IMR-90 (cell line): ENCODE measurements around the gene P4HA1. TPM values are rescaled to one million over a fixed set of nuclear protein-coding genes. Genes with fewer than 3 reads are reported as not detected.
A peak's percentile ranks its signal among the peaks of the same experiment; 100 is the strongest.

Experiments used
- ATAC-seq: fragments of 200-7000 bp; cut with Tn5 transposase; 2 replicates; pipeline ENCODE4 v1.9.1; 2020; ENCODE audit warnings: low read depth, mild to moderate bottlenecking, moderate library complexity
- BruUV-seq: library from RNA; stranded (reverse); fragments of 400-500 nt; replicated peaks from 2 replicates; lab custom pipeline; 2021; lab: Mats Ljungman, UMichigan
- CTCF ChIA-PET: fragments of 300-600 bp; formaldehyde crosslinking; extraction: SDS; loops from one replicate; lab custom pipeline; 2021; ENCODE audit warnings: antibody characterized with exemption; lab: Yijun Ruan, JAX
- POLR2A ChIA-PET: fragments of 300-600 bp; sonication (Branson Sonifier 250); formaldehyde crosslinking; loops from one replicate; lab custom pipeline; 2022; ENCODE audit warnings: antibody characterized with exemption; ENCODE audit not compliant: unreplicated experiment; lab: Charles Lee
- DNase-seq: peaks from one replicate; pipeline ENCODE4 v3.0.0; 2013
- H2AFZ ChIP-seq: replicated peaks from 2 replicates; pipeline ENCODE3; 2013; ENCODE audit warnings: low read length, mild to moderate bottlenecking; ENCODE audit not compliant: poor library complexity
- H2AK5ac ChIP-seq: 2 replicates; pipeline ENCODE4 v1.6.1; 2013; ENCODE audit warnings: low read depth, low read length, inconsistent platforms
- H2AK9ac ChIP-seq: replicated peaks from 2 replicates; pipeline ENCODE3; 2013; ENCODE audit warnings: mild to moderate bottlenecking, low read depth, low read length, moderate library complexity; ENCODE audit not compliant: poor library complexity
- H2BK120ac ChIP-seq: 2 replicates; pipeline ENCODE4 v1.6.1; 2013; ENCODE audit warnings: low read depth, low read length, inconsistent platforms
- H2BK15ac ChIP-seq: 3 replicates; pipeline ENCODE4 v1.6.1; 2013; ENCODE audit warnings: low read depth, low read length, inconsistent platforms
- H2BK20ac ChIP-seq: 2 replicates; pipeline ENCODE4 v1.6.1; 2013; ENCODE audit warnings: low read depth, mild to moderate bottlenecking, inconsistent platforms, low read length, moderate library complexity
- H2BK5ac ChIP-seq: 2 replicates; pipeline ENCODE4 v1.6.1; 2013; ENCODE audit warnings: mild to moderate bottlenecking, low read depth, low read length, inconsistent platforms; ENCODE audit not compliant: poor library complexity, severe bottlenecking
- H3K14ac ChIP-seq: replicated peaks from 2 replicates; pipeline ENCODE4 v1.6.1; 2013; ENCODE audit warnings: low read depth, low read length, inconsistent platforms
- H3K18ac ChIP-seq: 2 replicates; pipeline ENCODE4 v1.6.1; 2013; ENCODE audit warnings: low read depth, low read length, control low read depth
- H3K23ac ChIP-seq: 2 replicates; pipeline ENCODE4 v1.6.1; 2013; ENCODE audit warnings: low read depth, low read length, inconsistent platforms
- H3K27ac ChIP-seq: 2 replicates; pipeline ENCODE4 v1.5.1; 2013; ENCODE audit warnings: mild to moderate bottlenecking, control low read depth, low read length; ENCODE audit not compliant: insufficient read depth
- H3K27me3 ChIP-seq: 2 replicates; pipeline ENCODE4 v1.6.1; 2013; ENCODE audit warnings: low read length; ENCODE audit not compliant: control insufficient read depth, insufficient read depth
- H3K36me3 ChIP-seq: 2 replicates; pipeline ENCODE4 v1.6.1; 2013; ENCODE audit warnings: low read length, mixed read lengths; ENCODE audit not compliant: control insufficient read depth, insufficient read depth
- H3K4ac ChIP-seq: 2 replicates; pipeline ENCODE4 v1.6.1; 2013; ENCODE audit warnings: low read depth, low read length, inconsistent platforms
- H3K4me1 ChIP-seq: 2 replicates; pipeline ENCODE4 v1.6.1; 2013; ENCODE audit warnings: low read length, mixed read lengths; ENCODE audit not compliant: control insufficient read depth, insufficient read depth
- H3K4me2 ChIP-seq: 2 replicates; pipeline ENCODE4 v1.6.1; 2013; ENCODE audit warnings: low read depth, mild to moderate bottlenecking, control low read depth, low read length, moderate library complexity
- H3K4me3 ChIP-seq: 2 replicates; pipeline ENCODE4 v1.5.1; 2013; ENCODE audit warnings: low read depth, mild to moderate bottlenecking, control low read depth, low read length, moderate library complexity; ENCODE audit not compliant: insufficient read depth
- H3K56ac ChIP-seq: 2 replicates; pipeline ENCODE4 v1.6.1; 2013; ENCODE audit warnings: low read length, inconsistent platforms; ENCODE audit not compliant: insufficient read depth; ENCODE audit errors: extremely low read depth
- H3K79me1 ChIP-seq, 2 experiments: 2 replicates each; pipeline ENCODE4 v1.6.1; 2013; ENCODE audit warnings: low read length in 2 of 2, inconsistent platforms in 1 of 2, low read depth in 1 of 2
- H3K9ac ChIP-seq: 2 replicates; pipeline ENCODE4 v1.6.1; 2013; ENCODE audit warnings: low read depth, low read length, control low read depth
- H3K9me1 ChIP-seq: 2 replicates; pipeline ENCODE4 v1.6.1; 2013; ENCODE audit warnings: low read length, inconsistent platforms; ENCODE audit not compliant: insufficient read depth
- H3K9me3 ChIP-seq: 2 replicates; pipeline ENCODE4 v1.6.1; 2013; ENCODE audit warnings: low read length; ENCODE audit not compliant: control insufficient read depth, insufficient read depth
- H4K20me1 ChIP-seq: 2 replicates; pipeline ENCODE4 v1.6.1; 2013; ENCODE audit warnings: low read length, inconsistent platforms; ENCODE audit not compliant: insufficient read depth
- H4K5ac ChIP-seq: 2 replicates; pipeline ENCODE4 v1.6.1; 2013; ENCODE audit warnings: mild to moderate bottlenecking, low read depth, low read length, control low read depth
- H4K8ac ChIP-seq, 2 experiments: 2 replicates each; pipeline ENCODE4 v1.6.1; 2013; ENCODE audit warnings: low read depth in 2 of 2, low read length in 2 of 2, control low read depth in 1 of 2, inconsistent platforms in 1 of 2
- H4K91ac ChIP-seq: 2 replicates; pipeline ENCODE4 v1.6.1; 2013; ENCODE audit warnings: low read depth, low read length, inconsistent platforms; ENCODE audit not compliant: insufficient read depth
- BHLHE40 ChIP-seq: fragments of 150-350 bp; IDR thresholded peaks from 2 replicates; pipeline ENCODE4 v1.6.1; 2016; ENCODE audit warnings: mild to moderate bottlenecking, low read depth, low read length
- CHD1 ChIP-seq: IDR thresholded peaks from 2 replicates; pipeline ENCODE4 v1.6.1; 2012; ENCODE audit warnings: low read depth, low read length, improper control_type of control experiment
- MAZ ChIP-seq: IDR thresholded peaks from 2 replicates; pipeline ENCODE4 v1.6.1; 2012; ENCODE audit warnings: low read depth, mild to moderate bottlenecking, low read length, improper control_type of control experiment, moderate library complexity, borderline replicate concordance
- MXI1 ChIP-seq: IDR thresholded peaks from 2 replicates; pipeline ENCODE4 v1.6.1; 2012; ENCODE audit warnings: low read depth, mild to moderate bottlenecking, low read length, moderate library complexity, borderline replicate concordance
- NFE2L2 ChIP-seq: fragments of 150-350 bp; IDR thresholded peaks from 2 replicates; pipeline ENCODE4 v1.6.1; 2016; ENCODE audit warnings: low read depth, mild to moderate bottlenecking, low read length
- POLR2A ChIP-seq: IDR thresholded peaks from 2 replicates; pipeline ENCODE4 v1.6.1; 2012; ENCODE audit warnings: mild to moderate bottlenecking, low read depth, low read length
- RAD21 ChIP-seq: IDR thresholded peaks from 2 replicates; pipeline ENCODE4 v1.6.1; 2012; ENCODE audit warnings: low read length, improper control_type of control experiment
- RFX5 ChIP-seq: IDR thresholded peaks from 2 replicates; pipeline ENCODE4 v1.8.0; 2012; ENCODE audit warnings: low read depth, mild to moderate bottlenecking, low read length, moderate library complexity
- SMC3 ChIP-seq: fragments of 150-350 bp; IDR thresholded peaks from 2 replicates; pipeline ENCODE4 v1.6.1; 2016; ENCODE audit warnings: low read depth, mild to moderate bottlenecking, antibody characterized with exemption, low read length, moderate library complexity
- USF2 ChIP-seq: fragments of 150-350 bp; IDR thresholded peaks from 2 replicates; pipeline ENCODE4 v1.6.1; 2017; ENCODE audit warnings: mild to moderate bottlenecking, antibody characterized with exemption, low read length, low read depth
- WGBS, 2 experiments: methylation state at CpG; one replicate each; pipeline versions ENCODE4 v1.1.5 to v1.1.7; 2013; ENCODE audit warnings: missing lambda C conversion rate in 2 of 2; ENCODE audit not compliant: insufficient read length in 1 of 2; ENCODE audit errors: extremely low coverage in 2 of 2; 5-methylcytosine and 5-hydroxymethylcytosine counted together
- dilution Hi-C: fragments of 300-500 bp; cut with HindIII; formaldehyde crosslinking; loops from one replicate; pipeline ENCODE4 v1.14.3; 2018; ENCODE audit warnings: low sequenced_read_pairs; ENCODE audit not compliant: unreplicated experiment
- in situ Hi-C: fragments of 300-500 bp; cut with MboI; formaldehyde crosslinking; loops from 3 replicates; pipeline ENCODE4 v1.14.3; 2019; ENCODE audit warnings: low sequenced_read_pairs, inconsistent platforms, mixed read lengths
- intact Hi-C: fragments of 100-400 bp; cut with micrococcal nuclease; formaldehyde crosslinking; loops from 2 replicates; pipeline ENCODE4 v1.10.0; 2022
- polyA plus RNA-seq, 3 experiments: library from polyadenylated mRNA; depleted of rRNA; stranded (reverse); fragments of >200 nt; gene quantifications; 2 replicates each; pipeline ENCODE4 v1.2.3, GENCODE V29; 2012; ENCODE audit warnings: low replicate concordance in 1 of 3
- total RNA-seq: library from RNA; depleted of rRNA; stranded (reverse); fragments of >200 nt; gene quantifications from 2 replicates; pipeline ENCODE4 v1.2.3, GENCODE V29; 2012

Gene P4HA1
- total and polyA plus RNA-seq, 2 of the 4 experiments (the other 2 are of a cell fraction) = 178 to 241 TPM

DNA sequence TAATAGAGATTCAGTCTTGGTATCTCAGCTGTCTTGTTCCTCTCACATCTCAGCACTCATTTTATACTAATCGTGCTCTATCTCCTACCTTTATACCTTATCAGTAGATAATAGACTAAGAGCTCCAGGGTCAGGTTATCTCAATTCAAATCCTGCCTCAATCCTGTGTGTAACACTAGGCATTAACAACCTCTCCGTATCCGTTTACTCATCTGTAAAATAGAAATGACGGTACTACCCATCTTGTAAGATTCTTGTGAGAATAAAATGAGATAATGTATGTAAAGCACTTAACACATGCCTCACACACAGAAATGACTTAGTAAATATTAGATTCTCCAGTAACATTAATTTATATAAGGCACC lies 622 bp upstream of the P4HA1 start:
- DNase-seq (no peak), ATAC-seq (no peak)
- H2AK9ac ChIP-seq = no peak overlapping the region
- peak overlapping the region; percentile 7; the same call in 1 of the 2 replicates for H3K18ac ChIP-seq
- in situ Hi-C loops (no loop called here), intact Hi-C loops (no loop called here), dilution Hi-C loops (no loop called here)
- peak overlapping the region; percentile 64 for H3K9ac ChIP-seq
- peaks cover 0 to 6% of the 10 kb centered on the region in 2 experiments; a peak in 1 of 4 replicates for H3K79me1 ChIP-seq
- H3K9me1 ChIP-seq = no peaks in the 10 kb centered on the region; the same call in 1 of the 2 replicates
- H3K36me3 ChIP-seq = no peaks in the 10 kb centered on the region; the same call in 1 of the 2 replicates
- CTCF ChIA-PET = interaction anchor here (0.6 to 1.1 kb wide), 3 partner anchors 12 to 47 kb away, joined by 3 to 6 read pairs (median 4); no protein-coding TSS in a partner anchor
- TF ChIP-seq CHD1 (no peak), SMC3 (no peak), USF2 (no peak), RFX5 (no peak), MAZ (no peak), MXI1 (no peak), RAD21 (no peak), NFE2L2 (no peak), BHLHE40 (no peak), POLR2A (no peak)
- peak overlapping the region; percentile 62 for H2BK5ac ChIP-seq
- peak overlapping the region; percentile 53; the same call in 1 of the 2 replicates for H3K14ac ChIP-seq
- POLR2A ChIA-PET = interaction anchor here (0.6 kb wide), 2 partner anchors 1112 to 1737 kb away, joined by 4 to 17 read pairs; no protein-coding TSS in a partner anchor
- H2BK120ac ChIP-seq = no peak overlapping the region
- H2BK20ac ChIP-seq = no peak overlapping the region
- peak overlapping the region; percentile 10; the same call in 1 of the 2 replicates for H3K23ac ChIP-seq
- H3K4ac ChIP-seq = peak overlapping the region; percentile 43; the same call in 1 of the 2 replicates
- H4K5ac ChIP-seq = peak overlapping the region; percentile 24; the same call in 1 of the 2 replicates
- H2BK15ac ChIP-seq = peak overlapping the region; percentile 45; the same call in 1 of the 3 replicates
- peak overlapping the region; percentile 85 to 93 for H4K8ac ChIP-seq
- 0 out of 2 replicates have a peak overlapping the region, but pooled peaks have one; percentile 45 for H3K56ac ChIP-seq
- H3K4me3 ChIP-seq = peak overlapping the region; percentile 20; the same call in 1 of the 2 replicates
- H3K27ac ChIP-seq = peak overlapping the region; percentile 30
- no peaks in the 10 kb centered on the region for H3K27me3 ChIP-seq
- H3K4me2 ChIP-seq = peak overlapping the region; percentile 59
- no peak overlapping the region for H2AK5ac ChIP-seq
- peaks cover 16% of the 10 kb centered on the region for H4K20me1 ChIP-seq
- H3K9me3 ChIP-seq = no peaks in the 10 kb centered on the region
- no peak overlapping the region for H4K91ac ChIP-seq
- H3K4me1 ChIP-seq = peaks cover 3% of the 10 kb centered on the region; the same call in 1 of the 2 replicates
- no CpG with 5 or more reads among the region's 4 CpGs for WGBS, 2 experiments
- BruUV-seq = no TSS peak
- H2AFZ ChIP-seq = no peak overlapping the region
